HG03565 (cell line): Measurements from ENCODE around the gene NPHP4.

ENCODE experiments used
- ATAC-seq: cut with Tn5 transposase; IDR thresholded peaks from one replicate; pipeline ENCODE4 v1.9.1; 2021; ENCODE audit warnings: mild to moderate bottlenecking, moderate library complexity; ENCODE audit not compliant: unreplicated experiment

The NPHP4 gene

DNA sequence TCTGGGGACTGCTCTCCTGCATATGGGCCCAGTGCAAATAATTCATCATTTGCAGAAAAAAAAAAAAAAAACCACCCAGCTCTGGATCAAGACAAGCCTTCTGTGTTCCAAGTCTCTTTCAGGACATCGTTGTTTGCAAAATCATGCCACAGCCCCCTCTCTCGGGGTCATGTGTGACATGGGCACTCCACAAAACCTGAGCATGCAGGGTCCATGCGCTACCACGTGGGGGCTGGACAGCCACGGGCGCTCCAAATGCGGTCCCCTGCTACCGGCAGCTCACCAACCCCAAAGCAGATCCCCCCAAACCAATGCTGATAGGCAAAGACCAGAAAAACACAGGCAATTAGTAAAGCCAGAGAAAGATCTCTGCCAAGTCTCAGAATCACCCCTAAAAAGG is 17.6 kb downstream of the NPHP4 start:
- ATAC-seq: no peak

GRCh38 chr1:5973771-5974170 is 18.5 kb downstream of the NPHP4 start:
- no peak for ATAC-seq

DNA sequence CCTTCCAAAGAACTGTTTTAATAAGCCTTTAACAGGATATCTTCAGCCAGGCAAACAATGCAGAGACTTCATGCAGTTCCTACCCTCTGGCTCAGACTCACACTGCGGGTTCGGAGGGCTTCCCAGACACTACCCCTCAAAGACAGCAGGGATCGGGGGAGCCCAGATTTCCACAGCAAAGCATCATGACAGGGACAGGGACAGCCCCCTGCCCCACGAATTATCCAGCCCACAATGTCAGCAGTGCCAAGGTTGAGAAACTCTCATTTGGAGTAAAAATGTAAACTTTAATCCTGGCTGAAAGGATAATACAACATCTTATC is 20.1 kb downstream of the NPHP4 start:
- no peak for ATAC-seq

- ATAC-seq: no peak
Measured at GRCh38 chr1:5971471-5972197, 20.6 kb downstream of the NPHP4 start.

- ATAC-seq: no peak
Measured at GRCh38 chr1:5970610-5971273, 21.5 kb downstream of the NPHP4 start.

GRCh38 chr1:5969168-5969567 is 23.1 kb downstream of the NPHP4 start:
- no peak for ATAC-seq

GRCh38 chr1:5968161-5968736 is 24.0 kb downstream of the NPHP4 start:
- ATAC-seq: no peak

DNA sequence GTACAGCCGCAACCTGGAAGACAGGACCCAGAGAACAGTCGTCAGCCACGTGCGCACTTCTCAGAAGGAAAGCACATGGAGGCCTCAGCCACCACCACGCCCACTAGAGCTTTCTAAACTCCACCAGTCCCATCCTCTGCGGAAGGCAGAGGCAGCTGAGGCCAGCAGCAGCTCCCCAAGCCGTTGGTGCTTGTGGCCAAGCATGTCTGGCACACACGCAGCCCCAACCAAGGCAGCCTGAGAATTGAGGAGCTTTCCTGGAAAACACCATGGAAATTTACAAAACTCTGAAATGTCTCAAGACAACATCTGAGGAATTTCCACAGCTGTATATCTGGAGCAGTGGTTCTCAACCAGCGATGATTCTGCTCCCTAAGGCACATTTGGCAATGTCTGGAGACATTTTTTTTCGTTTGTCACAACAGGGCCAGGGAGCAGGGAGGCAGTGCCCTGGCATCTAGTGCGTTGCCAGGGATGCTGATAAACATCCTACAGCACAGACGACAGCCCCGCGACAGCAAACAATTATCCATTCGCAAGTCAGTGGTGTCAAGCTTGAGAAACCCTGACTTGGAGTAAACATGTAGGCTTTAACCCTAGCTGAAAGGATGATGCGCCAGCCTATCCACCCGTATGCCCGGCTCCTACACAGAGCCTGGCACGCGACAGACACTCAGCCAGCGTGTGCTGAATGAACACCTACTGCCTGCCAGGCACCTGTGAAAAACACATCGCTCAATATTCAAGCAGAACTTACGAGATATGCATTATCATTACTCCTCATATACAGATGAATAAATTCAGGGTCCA is 24.7 kb downstream of the NPHP4 start:
- no peak for ATAC-seq

DNA sequence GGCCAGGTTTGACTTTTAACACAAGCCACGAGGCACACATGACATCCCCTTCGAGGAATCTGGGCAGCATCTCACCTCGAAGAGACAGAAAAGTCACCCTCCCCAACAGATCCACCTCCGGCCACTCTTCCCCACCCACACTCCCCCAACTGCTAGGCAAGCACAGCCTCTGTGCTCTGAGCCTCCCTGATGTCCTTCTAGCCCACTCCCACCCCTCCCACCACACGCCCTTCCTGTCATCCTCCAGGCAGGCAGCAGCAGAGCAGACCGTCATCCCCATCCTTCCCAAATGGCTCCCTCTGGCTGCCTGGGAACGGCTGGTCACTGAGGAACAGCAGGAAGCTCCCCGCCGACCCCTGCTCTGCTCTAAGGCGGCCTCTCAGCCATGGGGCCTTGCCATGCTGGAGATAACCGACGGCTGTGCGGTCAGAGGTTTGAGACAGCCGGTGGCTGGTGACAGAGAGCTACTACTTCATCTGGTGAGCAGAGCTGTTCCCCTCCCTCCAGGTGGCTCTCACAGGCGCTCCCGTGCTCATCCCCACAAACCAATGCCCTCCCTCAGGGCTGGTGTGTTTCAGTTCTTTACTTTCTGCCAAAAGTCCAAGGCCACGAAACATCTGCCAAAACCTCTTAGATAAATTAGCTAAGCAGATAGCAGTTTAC is 25.6 kb downstream of the NPHP4 start:
- ATAC-seq: no peak

- no peak for ATAC-seq
Measured at GRCh38 chr1:5965586-5966131, 26.6 kb downstream of the NPHP4 start.

DNA sequence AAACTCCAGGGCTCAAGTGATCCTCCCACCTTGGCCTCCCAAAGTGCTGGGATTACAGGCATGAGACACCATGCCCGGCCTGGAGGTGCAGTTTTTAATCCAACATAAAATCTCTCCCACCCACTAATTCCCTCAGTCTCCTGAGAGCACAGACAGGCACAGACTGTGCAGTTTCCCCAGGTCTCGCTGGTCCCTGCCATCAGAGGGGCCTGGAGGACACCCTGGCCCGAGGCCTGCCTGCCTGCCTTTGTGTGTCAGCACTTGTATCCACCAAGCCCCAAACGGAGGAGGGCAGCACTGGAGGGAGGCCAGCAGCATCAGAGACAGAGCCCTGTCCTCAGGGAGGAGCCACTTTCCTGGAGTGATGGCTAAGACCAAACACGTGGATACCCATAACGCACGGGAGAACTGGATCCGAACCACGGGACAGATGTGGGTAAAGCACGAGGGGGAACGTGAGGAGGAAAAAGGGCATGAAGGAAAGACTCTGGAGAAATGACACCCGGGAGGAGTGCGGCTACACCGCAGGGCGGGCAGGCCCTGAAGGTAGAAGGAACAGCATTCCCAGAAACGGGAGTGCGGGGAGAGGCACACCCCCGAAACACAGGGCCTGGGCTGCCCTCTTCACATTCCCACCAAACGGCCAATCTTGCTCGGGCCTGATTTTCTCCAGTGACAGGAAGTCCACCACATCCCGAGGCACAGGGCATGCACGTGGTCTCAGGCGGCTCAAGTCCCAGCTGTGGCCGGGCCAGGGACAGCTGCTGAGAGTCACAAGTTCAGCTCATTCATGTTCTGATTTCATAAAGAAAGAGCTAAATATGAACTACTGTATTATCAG is 29.7 kb downstream of the NPHP4 start:
- ATAC-seq: no peak

- ATAC-seq: no peak
Measured at GRCh38 chr1:5961601-5962000, 30.6 kb downstream of the NPHP4 start.

GRCh38 chr1:5960336-5960735 is 31.9 kb downstream of the NPHP4 start:
- no peak for ATAC-seq

DNA sequence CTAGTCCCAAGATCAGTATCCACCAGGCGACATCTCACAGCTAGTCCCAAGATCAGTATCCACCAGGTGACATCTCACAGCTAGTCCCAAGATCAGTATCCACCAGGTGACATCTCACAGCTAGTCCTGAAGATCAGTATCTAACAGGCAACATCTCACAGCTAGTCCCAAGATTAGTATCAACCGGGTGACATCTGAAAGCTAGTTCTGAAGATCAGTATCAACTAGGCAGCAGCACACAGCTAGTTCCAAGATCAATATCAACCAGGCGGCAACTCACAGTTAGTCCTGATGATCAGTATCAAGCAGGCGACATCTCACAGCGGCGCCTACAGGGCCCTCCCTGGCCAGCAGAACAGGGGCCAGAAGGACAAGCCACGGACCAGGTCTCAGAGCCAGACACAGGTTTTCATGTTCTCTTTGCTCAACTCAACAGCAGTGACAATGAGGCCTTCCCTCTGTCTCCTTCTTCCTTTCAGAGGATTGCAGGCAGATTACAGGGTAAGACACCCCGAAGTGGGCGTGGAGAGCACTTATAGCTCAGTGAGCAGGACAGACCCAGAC is 32.5 kb downstream of the NPHP4 start:
- no peak for ATAC-seq

- no peak for ATAC-seq
Measured at GRCh38 chr1:5959087-5959486, 33.1 kb downstream of the NPHP4 start.

DNA sequence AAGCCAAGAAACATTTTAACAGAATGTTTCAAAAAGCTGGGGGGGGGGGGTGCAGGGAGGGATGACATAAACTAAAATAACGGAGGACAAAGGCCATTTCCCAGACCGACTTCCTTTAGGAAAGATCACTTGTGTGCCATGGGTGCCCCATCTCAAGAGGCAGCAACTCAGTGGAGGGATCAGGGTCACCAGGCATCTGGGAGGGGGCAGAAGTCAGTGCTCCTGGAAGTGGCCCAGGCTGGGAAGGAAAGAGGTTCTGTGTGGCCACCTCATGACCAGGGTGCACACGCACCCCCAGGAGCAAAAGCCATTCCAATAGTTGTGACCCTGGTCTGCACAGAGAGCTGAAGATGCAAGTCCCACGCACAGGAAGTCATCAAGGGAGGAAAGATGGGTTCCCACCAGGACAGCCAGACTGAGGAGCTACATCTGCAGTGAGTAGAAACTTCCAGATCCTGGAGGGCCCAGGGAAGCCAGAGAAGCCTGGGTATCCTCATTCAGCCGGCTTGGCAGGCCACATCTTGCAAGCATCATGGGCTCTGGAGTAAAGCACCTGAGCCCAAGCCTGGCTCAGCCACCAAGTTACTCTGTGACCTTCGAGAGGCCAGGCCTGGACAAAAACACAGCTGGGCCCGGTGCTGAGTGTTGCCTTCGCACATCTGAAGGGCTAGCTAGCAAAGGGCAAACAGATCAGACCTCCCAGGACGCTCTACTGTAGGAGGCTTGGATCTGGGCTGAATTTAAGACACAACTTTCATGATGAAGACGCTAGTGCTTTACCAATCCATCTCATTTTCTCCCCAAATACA is 36.0 kb downstream of the NPHP4 start:
- ATAC-seq: no peak

DNA sequence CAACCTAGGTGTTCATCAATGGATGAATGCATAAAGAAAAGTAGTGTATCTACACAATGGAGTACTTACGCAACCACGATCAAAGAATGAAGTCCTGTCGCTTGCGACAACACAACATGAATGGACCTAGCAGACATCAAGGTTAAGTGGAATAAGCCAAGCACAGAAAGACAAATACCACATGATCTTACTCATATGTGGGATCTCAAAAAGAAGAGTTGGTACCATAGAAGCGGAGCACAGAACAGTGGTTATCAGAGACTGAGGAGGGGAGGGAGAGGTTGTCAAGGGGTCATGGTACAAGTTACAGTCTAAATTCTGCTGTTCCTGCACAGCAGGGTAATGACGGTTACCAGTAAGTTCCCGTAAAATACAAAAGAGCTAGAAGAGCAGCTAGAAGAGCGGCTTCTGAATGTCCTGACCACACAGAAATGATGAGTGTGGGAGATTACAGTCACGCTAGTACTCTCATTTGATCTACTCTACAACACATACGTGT is 36.7 kb downstream of the NPHP4 start:
- no peak for ATAC-seq

- ATAC-seq: no peak
Measured at GRCh38 chr1:5954964-5955363, 37.3 kb downstream of the NPHP4 start.

GRCh38 chr1:5953386-5953785 is 38.8 kb downstream of the NPHP4 start:
- no peak for ATAC-seq
